SIG-M5 (cell line): Measurements from ENCODE around the gene SPNS3.

Experiments
- DNase-seq: peaks from one replicate; lab custom pipeline; 2025; lab: John Stamatoyannopoulos, UW

The SPNS3 gene

GRCh38 chr17:4530799-4531730, 97.3 kb downstream of the SPNS3 start:
- no peak for DNase-seq

DNA sequence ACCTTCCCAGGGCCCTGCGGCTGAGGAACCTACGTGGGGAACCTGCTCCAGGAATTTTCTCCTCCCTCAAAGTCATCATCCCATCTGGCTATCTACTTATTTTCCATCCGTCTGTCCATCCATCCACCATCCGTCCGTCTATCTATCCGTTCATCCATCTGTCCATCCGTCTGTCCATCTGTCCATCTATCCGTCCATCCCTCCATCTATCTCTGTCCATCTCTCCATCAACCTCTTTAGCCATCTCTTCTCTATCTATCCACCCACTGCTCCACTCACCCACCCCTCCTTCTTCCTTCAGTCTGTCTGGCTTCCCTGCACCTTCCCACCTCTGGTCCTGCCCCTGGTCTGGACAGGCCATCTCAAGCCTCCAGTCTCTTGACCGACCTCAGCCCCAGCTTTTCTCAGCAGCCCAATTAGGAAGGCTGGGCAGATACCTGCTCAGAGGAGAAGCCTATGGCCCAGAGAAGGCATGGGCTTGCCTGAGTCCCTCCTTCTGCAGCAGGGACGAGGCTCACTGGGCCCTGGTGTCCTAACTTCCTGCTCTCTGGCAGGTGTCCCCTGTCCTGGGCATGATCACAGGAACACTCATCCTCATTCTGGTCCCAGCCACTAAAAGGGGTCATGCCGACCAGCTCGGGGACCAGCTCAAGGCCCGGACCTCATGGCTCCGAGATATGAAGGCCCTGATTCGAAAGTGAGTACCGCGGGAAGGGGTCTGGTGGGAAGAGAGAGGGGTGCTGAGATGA, 98.4 kb downstream of the SPNS3 start:
- DNase-seq = no peak

DNA sequence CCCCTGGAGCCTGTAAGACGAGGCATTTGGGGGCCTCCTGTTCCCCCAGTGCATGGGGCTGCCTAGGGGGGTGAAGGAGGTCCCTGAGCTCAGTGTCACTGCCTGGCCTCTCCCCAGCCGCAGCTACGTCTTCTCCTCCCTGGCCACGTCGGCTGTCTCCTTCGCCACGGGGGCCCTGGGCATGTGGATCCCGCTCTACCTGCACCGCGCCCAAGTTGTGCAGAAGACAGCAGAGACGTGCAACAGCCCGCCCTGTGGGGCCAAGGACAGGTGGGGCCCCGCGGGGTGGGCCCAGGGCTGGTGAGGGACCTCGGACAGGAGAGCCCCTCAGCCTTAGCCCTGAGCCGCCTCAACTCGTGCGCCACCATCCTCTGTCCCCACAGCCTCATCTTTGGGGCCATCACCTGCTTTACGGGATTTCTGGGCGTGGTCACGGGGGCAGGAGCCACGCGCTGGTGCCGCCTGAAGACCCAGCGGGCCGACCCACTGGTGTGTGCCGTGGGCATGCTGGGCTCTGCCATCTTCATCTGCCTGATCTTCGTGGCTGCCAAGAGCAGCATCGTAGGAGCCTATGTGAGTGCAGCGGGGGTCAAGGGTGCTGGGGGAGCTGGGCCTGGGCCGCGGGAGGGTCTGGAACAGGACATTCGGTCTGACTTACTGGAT, 99.3 kb downstream of the SPNS3 start:
- no peak for DNase-seq

GRCh38 chr17:4533523-4534504, 100.1 kb downstream of the SPNS3 start:
- DNase-seq = no peak

- DNase-seq = no peak
Observed at GRCh38 chr17:4534515-4534914, 100.8 kb downstream of the SPNS3 start.

DNA sequence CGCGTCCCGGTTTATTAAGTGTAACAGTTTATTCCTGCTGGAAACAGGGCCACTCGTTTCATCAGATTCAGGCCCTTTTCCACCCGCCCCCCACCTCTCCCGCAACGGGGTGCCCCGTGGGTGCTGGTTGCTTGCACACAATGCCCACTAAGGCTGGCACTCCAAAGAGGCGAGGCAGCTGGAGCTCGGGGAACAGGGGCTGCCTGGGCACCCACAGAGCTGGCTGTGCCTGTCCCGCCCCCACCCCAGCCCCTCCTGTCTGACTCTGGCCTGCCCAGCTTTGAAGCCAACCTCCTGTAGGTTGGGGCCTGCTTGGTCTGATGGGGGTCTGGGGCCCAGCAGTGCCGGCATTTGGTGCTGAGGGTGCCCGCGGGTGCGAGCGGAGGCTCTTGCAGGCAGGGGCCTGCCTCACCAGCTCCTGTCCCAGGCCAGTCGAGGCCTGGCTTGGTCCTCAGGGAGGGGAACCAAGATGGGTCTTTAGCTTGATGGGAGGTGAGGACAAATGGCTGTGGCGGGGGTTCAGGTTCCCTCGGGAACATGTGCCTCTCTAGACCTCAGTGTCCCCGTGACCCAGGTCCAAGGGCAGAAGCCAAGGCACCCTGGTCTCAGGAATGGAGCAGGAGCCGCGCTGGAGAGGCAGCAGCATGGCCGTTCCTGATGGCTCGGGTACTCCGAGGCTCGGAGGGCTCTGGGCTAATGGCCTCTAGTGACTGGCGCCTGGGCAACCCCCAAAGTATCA, 101.4 kb downstream of the SPNS3 start:
- no peak for DNase-seq

DNA sequence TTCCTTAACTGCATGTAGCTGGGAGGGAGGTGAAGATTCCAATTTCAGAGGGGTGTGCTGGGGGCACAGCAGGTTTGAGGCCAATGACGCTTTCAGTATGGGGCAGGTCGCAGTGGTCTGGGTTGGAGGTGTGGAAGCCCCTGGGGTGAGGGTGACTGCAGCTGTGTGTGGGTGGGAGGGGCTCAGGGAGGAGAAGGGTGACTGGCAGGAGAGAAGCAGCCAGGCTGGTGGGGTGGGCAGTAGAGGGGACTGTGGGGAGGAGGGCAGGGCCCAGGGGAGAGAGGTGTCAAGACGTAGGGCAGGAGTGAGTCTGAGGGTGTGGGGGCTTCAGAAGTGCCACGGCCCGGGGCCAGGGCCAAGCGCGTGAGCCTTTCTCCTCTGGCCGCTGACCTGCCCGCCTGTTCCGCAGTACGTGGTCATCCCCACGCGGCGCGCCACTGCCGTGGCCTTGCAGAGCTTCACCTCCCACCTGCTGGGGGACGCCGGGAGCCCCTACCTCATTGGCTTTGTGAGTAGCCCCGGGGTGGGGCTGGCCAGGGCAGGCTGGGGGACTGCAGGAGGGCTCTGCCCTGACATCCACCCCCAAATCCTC, 102.0 kb downstream of the SPNS3 start:
- DNase-seq = no peak

DNA sequence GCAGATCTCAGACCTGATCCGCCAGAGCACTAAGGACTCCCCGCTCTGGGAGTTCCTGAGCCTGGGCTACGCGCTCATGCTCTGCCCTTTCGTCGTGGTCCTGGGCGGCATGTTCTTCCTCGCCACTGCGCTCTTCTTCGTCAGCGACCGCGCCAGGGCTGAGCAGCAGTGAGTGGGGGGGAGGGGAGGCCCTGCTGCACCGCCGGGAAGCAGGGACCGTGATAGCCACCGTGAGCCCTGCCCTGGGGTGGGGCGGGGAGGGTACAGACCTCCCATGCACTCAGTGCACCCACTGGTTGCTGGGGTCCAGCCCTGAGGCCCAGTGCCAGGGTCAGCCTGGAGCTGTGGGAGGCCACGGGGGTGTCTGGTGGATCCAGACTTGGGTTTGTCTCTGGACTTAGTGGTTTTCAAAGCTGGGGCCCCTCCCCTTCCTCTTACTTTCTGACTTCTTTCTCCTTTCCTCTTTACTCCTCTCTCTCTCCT, 102.6 kb downstream of the SPNS3 start:
- no peak for DNase-seq

- DNase-seq = no peak
Observed at GRCh38 chr17:4536742-4537411, 103.1 kb downstream of the SPNS3 start.
